GM12878 (cell line): ENCODE data around the gene KLLN. TPM values are rescaled to one million over a fixed set of nuclear protein-coding genes. Genes with fewer than 3 reads are reported as not detected.

ENCODE experiments used
- CREB1 ChIP-seq: IDR thresholded peaks from 2 replicates; pipeline ENCODE4 v1.6.1; 2012; ENCODE audit warnings: low read depth, mild to moderate bottlenecking, inconsistent platforms
- DPF2 ChIP-seq: fragments of 450-650 bp; IDR thresholded peaks from 2 replicates; pipeline ENCODE4 v1.6.1; 2017; ENCODE audit warnings: mild to moderate bottlenecking
- MXI1 ChIP-seq: fragments of 150-350 bp; IDR thresholded peaks from 2 replicates; pipeline ENCODE4 v1.6.1; 2011; ENCODE audit warnings: low read depth, mild to moderate bottlenecking, inconsistent platforms, low read length, improper control_type of control experiment
- NFYB ChIP-seq: IDR thresholded peaks from 2 replicates; pipeline ENCODE4 v1.6.1; 2011; ENCODE audit warnings: low read depth, mild to moderate bottlenecking, low read length, improper control_type of control experiment, moderate library complexity; ENCODE audit not compliant: insufficient read depth
- POLR2AphosphoS2 ChIP-seq: IDR thresholded peaks from 2 replicates; pipeline ENCODE4 v1.6.1; 2011; ENCODE audit warnings: low read depth, mild to moderate bottlenecking, low read length, improper control_type of control experiment, moderate library complexity
- POU2F2 ChIP-seq: IDR thresholded peaks from 3 replicates; pipeline ENCODE4 v1.6.1; 2011; ENCODE audit warnings: low read depth, mild to moderate bottlenecking, low read length, borderline replicate concordance
- SMAD1 ChIP-seq: fragments of 450-650 bp; IDR thresholded peaks from 2 replicates; pipeline ENCODE4 v1.6.1; 2018; ENCODE audit warnings: mild to moderate bottlenecking, low read depth; ENCODE audit not compliant: partially characterized antibody
- ZNF207 ChIP-seq: fragments of 450-650 bp; IDR thresholded peaks from 2 replicates; pipeline ENCODE4 v1.6.1; 2014; ENCODE audit warnings: antibody characterized with exemption, mild to moderate bottlenecking, borderline replicate concordance
- polyA plus RNA-seq, 11 experiments: library from polyadenylated mRNA; depleted of rRNA in 4 of 11; unstranded in 6 of 11; stranded (reverse) in 5 of 11; fragments of >200 nt; fragmentation: Nextera tagmentation in 4 of 11; fragmentation: Illumina TruSeq in 1 of 11; extraction: Ambion mirVana in 4 of 11; extraction: Trizol in 1 of 11; gene quantifications; 1 replicate in 1 of 11; 2 replicates in 10 of 11; pipeline versions ENCODE4 v1.2.1 to v1.2.3, GENCODE V29; 2011 to 2016; ENCODE audit warnings: inconsistent platforms in 2 of 11, missing spikeins in 2 of 11, low read depth in 1 of 11
- total RNA-seq, 4 experiments: library from RNA; depleted of rRNA in 3 of 4; stranded (reverse); fragments of >200 nt in 3 of 4; fragmentation: Illumina TruSeq in 1 of 4; extraction: Trizol in 1 of 4; gene quantifications; 2 replicates each; pipeline versions ENCODE4 v1.2.1 to v1.2.3, GENCODE V29; 2013 to 2021
- TF ChIP-seq, protein P1 (sequence below): IDR thresholded peaks from 2 replicates; pipeline ENCODE4 v1.6.1; 2012; ENCODE audit warnings: mild to moderate bottlenecking, low read depth, low read length
- TF ChIP-seq, protein P2 (sequence below): fragments of 450-650 bp; IDR thresholded peaks from 2 replicates; pipeline ENCODE4 v1.6.1; 2017; ENCODE audit warnings: low read depth, mild to moderate bottlenecking, moderate library complexity
- TF ChIP-seq, protein P3 (sequence below): fragments of 450-650 bp; IDR thresholded peaks from 2 replicates; pipeline ENCODE4 v1.6.1; 2017; ENCODE audit warnings: borderline replicate concordance
- TF ChIP-seq, protein P4 (sequence below): fragments of 450-650 bp; IDR thresholded peaks from 2 replicates; pipeline ENCODE4 v1.6.1; 2016; ENCODE audit warnings: mild to moderate bottlenecking, moderate library complexity, borderline replicate concordance
- TF ChIP-seq, protein P5 (sequence below): fragments of 450-650 bp; conservative IDR thresholded peaks from 2 replicates; pipeline ENCODE4 v1.6.1; 2017; ENCODE audit warnings: mild to moderate bottlenecking, moderate library complexity

Gene KLLN
- total and polyA plus RNA-seq, 10 of the 15 experiments (the other 5 are each of a cell fraction or from before 2014, with no cell fraction given) = 0.87 to 2.2 (median 1.7) TPM

DNA sequence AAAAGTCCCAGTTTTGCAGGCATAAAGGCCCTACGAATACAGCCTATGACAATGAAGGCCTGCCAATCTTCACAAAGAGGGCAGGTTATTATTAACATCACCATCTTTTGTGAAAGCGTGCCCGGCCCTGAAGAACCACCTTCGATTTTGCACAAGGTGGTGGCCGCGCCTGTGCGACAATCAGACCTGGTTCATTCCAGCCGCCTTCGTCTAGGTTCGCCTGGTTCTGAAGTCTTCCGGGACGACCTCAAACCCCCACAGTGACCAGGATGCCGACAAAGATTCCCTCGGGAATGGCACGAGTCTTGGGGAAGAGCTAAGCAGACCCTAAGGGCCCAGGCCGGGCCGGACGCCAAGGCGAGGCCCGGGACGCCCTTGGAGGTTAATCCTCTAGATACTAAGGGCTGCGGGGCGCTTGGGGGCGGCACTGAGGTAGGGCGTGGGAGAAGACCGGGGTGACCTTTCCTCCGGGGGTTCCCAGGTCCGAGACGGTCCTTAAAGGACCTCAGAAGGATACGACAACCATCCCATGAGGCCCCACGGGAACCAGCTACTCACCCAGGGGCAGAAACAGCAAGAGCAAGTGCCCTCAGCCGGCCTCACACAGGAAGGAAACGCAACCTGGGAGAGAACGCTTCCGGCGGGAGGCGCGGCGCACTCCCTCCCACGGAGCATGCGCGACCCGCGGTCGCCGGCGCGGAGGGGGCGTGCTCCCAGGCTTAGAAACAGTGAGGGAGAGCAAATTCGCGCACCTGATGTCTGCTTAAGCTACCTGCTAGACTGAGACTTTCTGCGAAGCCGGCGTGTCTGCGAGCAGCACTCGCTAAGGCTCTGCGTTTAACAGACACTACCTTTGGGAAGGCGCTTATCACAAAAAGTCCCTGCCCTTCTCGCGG lies 45.5 kb downstream of the KLLN start, which contains the start of gene ATAD1 (continued):
- TF ChIP-seq, protein P1, sequence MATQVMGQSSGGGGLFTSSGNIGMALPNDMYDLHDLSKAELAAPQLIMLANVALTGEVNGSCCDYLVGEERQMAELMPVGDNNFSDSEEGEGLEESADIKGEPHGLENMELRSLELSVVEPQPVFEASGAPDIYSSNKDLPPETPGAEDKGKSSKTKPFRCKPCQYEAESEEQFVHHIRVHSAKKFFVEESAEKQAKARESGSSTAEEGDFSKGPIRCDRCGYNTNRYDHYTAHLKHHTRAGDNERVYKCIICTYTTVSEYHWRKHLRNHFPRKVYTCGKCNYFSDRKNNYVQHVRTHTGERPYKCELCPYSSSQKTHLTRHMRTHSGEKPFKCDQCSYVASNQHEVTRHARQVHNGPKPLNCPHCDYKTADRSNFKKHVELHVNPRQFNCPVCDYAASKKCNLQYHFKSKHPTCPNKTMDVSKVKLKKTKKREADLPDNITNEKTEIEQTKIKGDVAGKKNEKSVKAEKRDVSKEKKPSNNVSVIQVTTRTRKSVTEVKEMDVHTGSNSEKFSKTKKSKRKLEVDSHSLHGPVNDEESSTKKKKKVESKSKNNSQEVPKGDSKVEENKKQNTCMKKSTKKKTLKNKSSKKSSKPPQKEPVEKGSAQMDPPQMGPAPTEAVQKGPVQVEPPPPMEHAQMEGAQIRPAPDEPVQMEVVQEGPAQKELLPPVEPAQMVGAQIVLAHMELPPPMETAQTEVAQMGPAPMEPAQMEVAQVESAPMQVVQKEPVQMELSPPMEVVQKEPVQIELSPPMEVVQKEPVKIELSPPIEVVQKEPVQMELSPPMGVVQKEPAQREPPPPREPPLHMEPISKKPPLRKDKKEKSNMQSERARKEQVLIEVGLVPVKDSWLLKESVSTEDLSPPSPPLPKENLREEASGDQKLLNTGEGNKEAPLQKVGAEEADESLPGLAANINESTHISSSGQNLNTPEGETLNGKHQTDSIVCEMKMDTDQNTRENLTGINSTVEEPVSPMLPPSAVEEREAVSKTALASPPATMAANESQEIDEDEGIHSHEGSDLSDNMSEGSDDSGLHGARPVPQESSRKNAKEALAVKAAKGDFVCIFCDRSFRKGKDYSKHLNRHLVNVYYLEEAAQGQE = no peak
- TF ChIP-seq NFYB (no peak), CREB1 (no peak), DPF2 (0 out of 2 replicates have a peak, but pooled peaks have one; percentile 33), MXI1 (peak; percentile 78; the same call in 1 of the 2 replicates), POU2F2 (0 out of 3 replicates have a peak, but pooled peaks have one; percentile 56), ZNF207 (0 out of 2 replicates have a peak, but pooled peaks have one; percentile 40), SMAD1 (peak; percentile 49), POLR2AphosphoS2 (0 out of 2 replicates have a peak, but pooled peaks have one; percentile 64)
- TF ChIP-seq, protein P2, sequence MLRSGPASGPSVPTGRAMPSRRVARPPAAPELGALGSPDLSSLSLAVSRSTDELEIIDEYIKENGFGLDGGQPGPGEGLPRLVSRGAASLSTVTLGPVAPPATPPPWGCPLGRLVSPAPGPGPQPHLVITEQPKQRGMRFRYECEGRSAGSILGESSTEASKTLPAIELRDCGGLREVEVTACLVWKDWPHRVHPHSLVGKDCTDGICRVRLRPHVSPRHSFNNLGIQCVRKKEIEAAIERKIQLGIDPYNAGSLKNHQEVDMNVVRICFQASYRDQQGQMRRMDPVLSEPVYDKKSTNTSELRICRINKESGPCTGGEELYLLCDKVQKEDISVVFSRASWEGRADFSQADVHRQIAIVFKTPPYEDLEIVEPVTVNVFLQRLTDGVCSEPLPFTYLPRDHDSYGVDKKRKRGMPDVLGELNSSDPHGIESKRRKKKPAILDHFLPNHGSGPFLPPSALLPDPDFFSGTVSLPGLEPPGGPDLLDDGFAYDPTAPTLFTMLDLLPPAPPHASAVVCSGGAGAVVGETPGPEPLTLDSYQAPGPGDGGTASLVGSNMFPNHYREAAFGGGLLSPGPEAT = peak; percentile 69; the same call in 1 of the 2 replicates
- TF ChIP-seq, protein P3, sequence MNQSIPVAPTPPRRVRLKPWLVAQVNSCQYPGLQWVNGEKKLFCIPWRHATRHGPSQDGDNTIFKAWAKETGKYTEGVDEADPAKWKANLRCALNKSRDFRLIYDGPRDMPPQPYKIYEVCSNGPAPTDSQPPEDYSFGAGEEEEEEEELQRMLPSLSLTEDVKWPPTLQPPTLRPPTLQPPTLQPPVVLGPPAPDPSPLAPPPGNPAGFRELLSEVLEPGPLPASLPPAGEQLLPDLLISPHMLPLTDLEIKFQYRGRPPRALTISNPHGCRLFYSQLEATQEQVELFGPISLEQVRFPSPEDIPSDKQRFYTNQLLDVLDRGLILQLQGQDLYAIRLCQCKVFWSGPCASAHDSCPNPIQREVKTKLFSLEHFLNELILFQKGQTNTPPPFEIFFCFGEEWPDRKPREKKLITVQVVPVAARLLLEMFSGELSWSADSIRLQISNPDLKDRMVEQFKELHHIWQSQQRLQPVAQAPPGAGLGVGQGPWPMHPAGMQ = no peak
- TF ChIP-seq, protein P4, sequence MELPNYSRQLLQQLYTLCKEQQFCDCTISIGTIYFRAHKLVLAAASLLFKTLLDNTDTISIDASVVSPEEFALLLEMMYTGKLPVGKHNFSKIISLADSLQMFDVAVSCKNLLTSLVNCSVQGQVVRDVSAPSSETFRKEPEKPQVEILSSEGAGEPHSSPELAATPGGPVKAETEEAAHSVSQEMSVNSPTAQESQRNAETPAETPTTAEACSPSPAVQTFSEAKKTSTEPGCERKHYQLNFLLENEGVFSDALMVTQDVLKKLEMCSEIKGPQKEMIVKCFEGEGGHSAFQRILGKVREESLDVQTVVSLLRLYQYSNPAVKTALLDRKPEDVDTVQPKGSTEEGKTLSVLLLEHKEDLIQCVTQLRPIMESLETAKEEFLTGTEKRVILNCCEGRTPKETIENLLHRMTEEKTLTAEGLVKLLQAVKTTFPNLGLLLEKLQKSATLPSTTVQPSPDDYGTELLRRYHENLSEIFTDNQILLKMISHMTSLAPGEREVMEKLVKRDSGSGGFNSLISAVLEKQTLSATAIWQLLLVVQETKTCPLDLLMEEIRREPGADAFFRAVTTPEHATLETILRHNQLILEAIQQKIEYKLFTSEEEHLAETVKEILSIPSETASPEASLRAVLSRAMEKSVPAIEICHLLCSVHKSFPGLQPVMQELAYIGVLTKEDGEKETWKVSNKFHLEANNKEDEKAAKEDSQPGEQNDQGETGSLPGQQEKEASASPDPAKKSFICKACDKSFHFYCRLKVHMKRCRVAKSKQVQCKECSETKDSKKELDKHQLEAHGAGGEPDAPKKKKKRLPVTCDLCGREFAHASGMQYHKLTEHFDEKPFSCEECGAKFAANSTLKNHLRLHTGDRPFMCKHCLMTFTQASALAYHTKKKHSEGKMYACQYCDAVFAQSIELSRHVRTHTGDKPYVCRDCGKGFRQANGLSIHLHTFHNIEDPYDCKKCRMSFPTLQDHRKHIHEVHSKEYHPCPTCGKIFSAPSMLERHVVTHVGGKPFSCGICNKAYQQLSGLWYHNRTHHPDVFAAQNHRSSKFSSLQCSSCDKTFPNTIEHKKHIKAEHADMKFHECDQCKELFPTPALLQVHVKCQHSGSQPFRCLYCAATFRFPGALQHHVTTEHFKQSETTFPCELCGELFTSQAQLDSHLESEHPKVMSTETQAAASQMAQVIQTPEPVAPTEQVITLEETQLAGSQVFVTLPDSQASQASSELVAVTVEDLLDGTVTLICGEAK = peak; percentile 87; the same call in 1 of the 2 replicates
- TF ChIP-seq, protein P5, sequence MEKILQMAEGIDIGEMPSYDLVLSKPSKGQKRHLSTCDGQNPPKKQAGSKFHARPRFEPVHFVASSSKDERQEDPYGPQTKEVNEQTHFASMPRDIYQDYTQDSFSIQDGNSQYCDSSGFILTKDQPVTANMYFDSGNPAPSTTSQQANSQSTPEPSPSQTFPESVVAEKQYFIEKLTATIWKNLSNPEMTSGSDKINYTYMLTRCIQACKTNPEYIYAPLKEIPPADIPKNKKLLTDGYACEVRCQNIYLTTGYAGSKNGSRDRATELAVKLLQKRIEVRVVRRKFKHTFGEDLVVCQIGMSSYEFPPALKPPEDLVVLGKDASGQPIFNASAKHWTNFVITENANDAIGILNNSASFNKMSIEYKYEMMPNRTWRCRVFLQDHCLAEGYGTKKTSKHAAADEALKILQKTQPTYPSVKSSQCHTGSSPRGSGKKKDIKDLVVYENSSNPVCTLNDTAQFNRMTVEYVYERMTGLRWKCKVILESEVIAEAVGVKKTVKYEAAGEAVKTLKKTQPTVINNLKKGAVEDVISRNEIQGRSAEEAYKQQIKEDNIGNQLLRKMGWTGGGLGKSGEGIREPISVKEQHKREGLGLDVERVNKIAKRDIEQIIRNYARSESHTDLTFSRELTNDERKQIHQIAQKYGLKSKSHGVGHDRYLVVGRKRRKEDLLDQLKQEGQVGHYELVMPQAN = peak; percentile 70; the same call in 1 of the 2 replicates
